AML-193 (cell line): Measurements from ENCODE around the gene BICRA.
"Not testable (repeated sequence)": the region's sequence is repeated elsewhere in the genome, so short reads cannot be mapped to it uniquely, and the experiment has no call there.

Experiments
- DNase-seq, 2 experiments: peaks; one replicate each; lab custom pipeline; 2025; lab: John Stamatoyannopoulos, UW

BICRA gene

GRCh38 chr19:47631681-47632446, 22.9 kb downstream of the BICRA start:
- DNase-seq = no peak

- DNase-seq = no peak
These were observed 24.6 kb downstream of the BICRA start for GRCh38 chr19:47633517-47633916.

- DNase-seq = no peak
These were observed 25.1 kb downstream of the BICRA start for GRCh38 chr19:47633996-47634395.

DNA sequence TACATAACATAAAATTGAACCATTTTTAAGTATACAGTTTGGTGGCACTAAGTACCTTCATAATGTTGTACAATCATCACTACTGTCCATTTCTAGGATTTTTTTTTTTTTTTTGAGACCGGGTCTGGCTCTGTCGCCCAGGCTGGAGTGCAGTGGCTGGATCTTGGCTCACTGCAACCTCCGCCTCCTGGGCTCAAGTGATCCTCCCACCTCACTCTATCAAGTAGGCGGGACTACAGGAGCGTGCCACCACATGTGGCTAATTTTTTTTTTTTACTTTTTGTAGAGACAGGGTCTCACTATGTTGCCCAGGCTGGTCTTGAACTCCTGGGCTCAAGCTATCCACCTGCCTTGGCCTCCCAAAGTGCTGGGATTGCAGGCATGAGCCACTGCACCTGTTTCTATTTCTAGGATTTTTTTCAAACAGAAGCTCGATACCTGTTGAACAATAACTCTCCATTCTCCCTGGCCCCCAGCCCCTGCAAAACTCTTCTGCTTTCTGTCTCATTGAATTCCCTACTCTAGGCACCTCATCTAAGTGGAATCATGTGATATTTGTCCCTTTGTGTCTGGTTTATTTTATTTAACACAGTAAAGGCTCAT, 26.3 kb downstream of the BICRA start:
- DNase-seq = not testable (repeated sequence)

DNA sequence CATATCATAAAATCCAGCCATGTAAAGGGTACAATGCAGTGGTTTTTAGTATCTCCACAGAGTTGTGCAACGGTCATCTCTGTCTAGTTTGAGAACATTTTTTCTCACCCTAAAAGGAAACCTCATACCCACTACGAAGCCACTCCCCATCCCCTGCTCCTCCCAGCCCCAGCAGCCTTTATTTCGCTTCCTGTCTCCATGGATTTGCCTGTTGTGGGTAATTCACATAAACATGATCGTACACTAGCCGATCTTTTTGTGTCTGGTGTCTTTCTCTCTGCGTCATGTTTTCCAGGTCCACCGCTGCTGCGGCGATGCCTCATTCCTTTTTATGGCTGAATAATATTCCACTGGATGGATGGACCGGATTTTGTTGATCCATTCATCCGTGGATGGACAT, 28.6 kb downstream of the BICRA start:
- DNase-seq = no peak

- DNase-seq = no peak
These were observed 33.1 kb downstream of the BICRA start for GRCh38 chr19:47641891-47642485.

GRCh38 chr19:47643281-47643680, 34.3 kb downstream of the BICRA start:
- no peak for DNase-seq

GRCh38 chr19:47644199-47644598, 35.3 kb downstream of the BICRA start:
- no peak for DNase-seq

DNA sequence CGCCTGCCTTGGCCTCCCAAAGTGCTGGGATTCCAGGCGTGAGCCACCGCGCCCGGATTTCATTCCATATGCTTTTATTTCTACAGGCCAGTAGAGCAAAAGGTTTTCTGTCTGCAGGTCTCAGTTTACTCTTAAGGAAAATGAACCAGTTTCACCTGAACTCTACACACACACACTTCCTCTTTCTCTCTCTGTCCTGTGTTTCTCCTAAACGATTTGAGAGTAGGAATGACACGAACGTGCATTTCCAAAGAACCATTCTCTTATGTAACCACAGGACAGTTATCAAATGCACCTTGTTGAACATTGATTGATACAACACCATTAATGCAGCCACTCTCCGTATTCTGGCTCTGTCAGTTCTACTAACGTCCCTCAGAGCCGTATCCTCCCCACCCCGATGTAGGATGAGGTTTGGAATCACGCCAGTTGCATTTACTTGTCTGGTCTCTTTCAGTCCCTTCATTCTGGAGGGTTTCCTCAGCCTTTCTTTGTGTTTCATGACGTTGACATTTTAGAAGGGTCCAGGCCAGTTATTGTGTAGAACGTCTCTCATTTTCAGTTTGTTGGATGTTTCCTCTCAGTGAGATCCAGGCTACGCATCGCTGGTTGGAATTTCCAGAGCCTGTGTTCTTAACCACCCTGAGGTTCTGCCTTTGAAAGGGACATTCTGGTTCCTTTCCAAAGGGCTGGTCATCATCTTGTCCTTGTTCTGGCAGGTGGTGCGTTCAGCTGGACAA, 36.0 kb downstream of the BICRA start:
- no peak for DNase-seq

DNA sequence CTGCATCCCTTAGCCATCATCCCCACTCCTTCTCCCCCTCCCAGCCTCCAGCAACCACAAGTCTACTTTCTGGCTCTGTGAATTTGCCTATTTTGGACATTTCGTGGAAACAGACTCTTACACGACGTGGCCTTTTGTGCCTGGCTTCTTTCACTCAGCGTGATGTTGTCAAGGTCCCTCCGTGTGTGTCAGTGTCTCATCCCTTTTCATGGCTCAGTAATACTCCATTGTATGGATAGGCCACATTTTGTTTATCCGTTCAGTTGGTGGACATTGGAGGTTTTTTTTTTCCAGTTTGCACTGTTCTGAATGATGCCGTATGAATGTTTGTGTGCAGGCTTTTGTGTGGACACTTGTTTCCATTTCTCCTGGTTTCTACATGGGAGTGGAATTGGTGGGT, 38.0 kb downstream of the BICRA start:
- no peak for DNase-seq

GRCh38 chr19:47649588-47649987, 40.7 kb downstream of the BICRA start:
- DNase-seq = no peak

DNA sequence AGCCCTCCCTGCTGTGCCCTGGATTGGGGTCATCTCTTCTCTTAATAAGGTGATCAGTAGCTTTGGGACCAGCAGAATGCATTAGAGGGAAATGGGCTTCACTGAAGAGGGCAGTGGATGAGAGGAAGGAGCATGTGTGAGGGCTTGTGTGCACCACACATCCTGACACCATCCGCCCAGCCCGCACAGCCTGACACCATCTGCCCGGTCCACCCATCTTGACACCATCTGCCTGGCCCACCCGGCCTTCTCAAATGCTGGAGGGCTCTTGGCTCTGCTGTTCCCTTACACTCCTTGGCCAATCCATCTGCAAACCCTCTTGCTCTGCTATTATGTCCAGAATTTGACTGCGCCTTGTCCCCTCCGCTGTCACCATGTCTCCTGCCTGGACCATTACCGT, 41.8 kb downstream of the BICRA start:
- DNase-seq = no peak

DNA sequence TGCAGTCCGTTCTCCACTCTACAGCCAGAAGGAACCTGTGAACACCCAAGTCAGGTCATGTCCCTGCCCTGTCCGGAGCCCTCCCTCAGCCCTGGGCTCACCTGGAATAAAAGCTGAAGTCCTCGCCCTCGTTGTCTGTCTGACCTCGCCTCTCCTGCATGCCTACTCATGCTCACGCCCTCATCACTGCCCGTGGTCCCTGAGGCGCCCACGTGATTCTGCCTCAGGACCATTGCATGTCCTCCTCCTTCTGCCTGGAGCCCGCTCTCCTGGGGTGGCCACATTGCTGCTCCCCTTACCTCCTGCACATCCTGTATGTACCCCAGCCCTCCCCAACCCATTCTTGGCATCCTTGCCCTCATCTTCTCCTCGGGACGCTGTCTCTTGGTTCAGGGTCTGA, 42.2 kb downstream of the BICRA start:
- DNase-seq = no peak

- no peak for DNase-seq
These were observed 42.8 kb downstream of the BICRA start for GRCh38 chr19:47651691-47652090.

GRCh38 chr19:47652285-47652684, 43.4 kb downstream of the BICRA start:
- no peak for DNase-seq

DNA sequence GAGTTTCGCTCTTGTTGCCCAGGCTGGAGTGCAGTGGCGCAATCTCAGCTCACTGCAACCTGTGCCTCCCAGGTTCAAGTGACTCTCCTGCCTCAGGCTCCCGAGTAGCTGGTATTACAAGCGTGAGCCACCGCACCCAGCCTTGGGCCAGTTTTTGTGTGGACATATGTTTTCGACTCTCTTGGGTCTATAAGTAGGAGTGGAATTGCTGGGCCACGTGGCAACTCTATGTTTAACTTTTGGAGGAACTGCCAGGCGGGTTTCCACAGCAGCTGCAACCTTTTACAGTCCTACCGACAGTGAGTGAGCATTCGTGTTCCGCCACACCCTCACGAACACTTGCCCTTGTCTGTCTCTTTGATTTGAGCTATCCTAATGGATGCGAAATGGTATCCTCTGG, 44.9 kb downstream of the BICRA start:
- no peak for DNase-seq

DNA sequence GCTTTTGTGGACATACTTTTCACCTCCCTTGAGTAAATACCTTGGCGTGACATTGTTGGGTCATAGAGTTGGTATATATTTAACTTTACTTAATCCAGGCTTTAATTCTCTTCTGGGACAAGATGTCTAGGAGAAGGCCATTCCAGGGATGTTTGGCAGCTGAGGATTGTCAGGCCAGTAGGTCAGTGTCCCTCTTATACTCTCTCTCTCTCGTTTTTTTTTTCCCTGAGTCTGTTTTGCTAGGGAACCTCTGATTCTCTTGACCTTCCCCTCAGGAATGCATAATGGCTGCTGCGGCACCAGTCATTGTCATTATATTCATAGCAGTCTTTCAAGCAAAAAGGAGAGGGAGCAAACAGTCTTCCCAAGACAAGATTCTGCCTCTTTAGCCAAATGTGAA, 48.8 kb downstream of the BICRA start:
- DNase-seq = no peak

- no peak for DNase-seq
These were observed 49.8 kb downstream of the BICRA start for GRCh38 chr19:47658431-47659348.

DNA sequence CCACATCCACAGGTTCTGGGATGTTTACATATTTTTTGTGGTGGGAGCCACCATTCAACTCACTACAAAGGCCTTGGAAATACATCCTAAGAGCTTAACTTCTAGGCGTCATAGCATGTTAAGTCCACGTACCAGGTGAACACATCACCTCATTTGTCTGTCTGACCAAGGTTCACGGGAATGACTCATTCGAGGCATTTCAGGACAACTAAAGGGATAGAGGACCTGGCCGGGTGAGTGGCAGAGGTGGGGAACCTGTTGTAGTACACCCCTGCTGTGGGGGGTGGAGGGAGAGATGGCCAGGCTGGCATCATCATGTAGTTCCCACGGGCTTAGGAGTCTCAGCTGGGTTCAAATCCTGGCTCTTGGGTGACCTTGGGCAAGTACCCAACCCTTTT, 51.5 kb downstream of the BICRA start:
- DNase-seq = no peak

GRCh38 chr19:47661161-47661560, 52.2 kb downstream of the BICRA start:
- no peak for DNase-seq

- DNase-seq = no peak
These were observed 52.7 kb downstream of the BICRA start for GRCh38 chr19:47661611-47662010.

GRCh38 chr19:47663435-47663910, 54.5 kb downstream of the BICRA start:
- no peak for DNase-seq
